Osteocyte (in vitro differentiated cells): ENCODE measurements around the gene SRRM2. TPM values are rescaled to one million over a fixed set of nuclear protein-coding genes. Genes with fewer than 3 reads are reported as not detected.

Experiments used
- DNase-seq: peaks from one replicate; pipeline ENCODE4 v3.0.0; 2021; ENCODE audit warnings: mixed read lengths; ENCODE audit not compliant: unreplicated experiment; ENCODE audit errors: extremely low spot score
- H3K27ac Mint-ChIP-seq: one replicate; pipeline ENCODE4 v1.8.0; 2021; ENCODE audit warnings: mild to moderate bottlenecking, mixed read lengths; ENCODE audit not compliant: unreplicated experiment
- H3K27me3 Mint-ChIP-seq: one replicate; pipeline ENCODE4 v1.8.0; 2021; ENCODE audit warnings: mixed read lengths; ENCODE audit not compliant: unreplicated experiment
- H3K36me3 Mint-ChIP-seq: one replicate; pipeline ENCODE4 v1.8.0; 2021; ENCODE audit warnings: mixed read lengths; ENCODE audit not compliant: unreplicated experiment
- H3K4me1 Mint-ChIP-seq: one replicate; pipeline ENCODE4 v1.8.0; 2021; ENCODE audit warnings: mixed read lengths; ENCODE audit not compliant: unreplicated experiment
- H3K4me3 Mint-ChIP-seq: one replicate; pipeline ENCODE4 v1.8.0; 2021; ENCODE audit warnings: mild to moderate bottlenecking, moderate library complexity, mixed read lengths; ENCODE audit not compliant: unreplicated experiment
- H3K9me3 Mint-ChIP-seq: one replicate; pipeline ENCODE4 v1.8.0; 2021; ENCODE audit warnings: mixed read lengths; ENCODE audit not compliant: unreplicated experiment
- CTCF ChIP-seq: fragments of 200-600 bp; sonication (generic); IDR thresholded peaks from 2 replicates; pipeline ENCODE4 v1.5.0; 2021; ENCODE audit warnings: antibody characterized with exemption, mild to moderate bottlenecking, moderate library complexity
- total RNA-seq: library from RNA; stranded (reverse); gene quantifications from 2 replicates; pipeline ENCODE4 v1.2.1, GENCODE V29; 2021

The SRRM2 gene
- total RNA-seq, 1 donor from 2014 or later, result 572 TPM

DNA sequence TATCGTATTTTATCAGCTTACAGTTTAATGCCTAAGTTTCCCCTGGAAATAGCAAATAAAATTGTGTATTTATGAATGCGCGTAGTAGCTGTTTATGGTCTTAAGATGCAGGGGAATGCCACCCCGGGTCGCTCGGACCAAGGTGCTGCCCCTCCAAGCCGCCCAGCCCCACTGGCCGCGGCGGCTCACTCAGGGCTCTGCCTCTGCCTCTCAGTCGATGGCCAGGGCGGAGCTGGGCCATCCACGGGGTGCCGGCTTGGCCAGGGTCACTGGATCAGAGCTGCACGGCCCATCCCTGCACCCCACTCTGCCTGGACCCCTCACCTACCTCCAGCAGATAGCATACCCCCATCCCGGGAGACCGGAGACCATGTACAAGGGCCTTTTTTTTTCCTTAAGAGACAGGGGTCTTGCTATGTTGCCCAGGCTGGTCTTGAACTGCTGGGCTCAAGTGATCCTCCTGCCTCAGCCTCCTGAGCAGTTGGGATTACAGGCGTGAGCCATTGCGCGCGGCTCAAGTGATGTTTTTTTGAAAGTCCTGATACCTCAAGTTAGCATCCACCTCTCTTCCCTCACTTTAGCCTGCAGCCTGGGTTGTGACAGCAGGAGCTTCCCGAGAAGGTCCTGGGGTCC, 43.4 kb upstream of the SRRM2 start:
- TF ChIP-seq CTCF, result no peak
- peaks cover 4% of the 10 kb centered on the region for H3K36me3 Mint-ChIP-seq
- no peak overlapping the region for H3K4me3 Mint-ChIP-seq

DNA sequence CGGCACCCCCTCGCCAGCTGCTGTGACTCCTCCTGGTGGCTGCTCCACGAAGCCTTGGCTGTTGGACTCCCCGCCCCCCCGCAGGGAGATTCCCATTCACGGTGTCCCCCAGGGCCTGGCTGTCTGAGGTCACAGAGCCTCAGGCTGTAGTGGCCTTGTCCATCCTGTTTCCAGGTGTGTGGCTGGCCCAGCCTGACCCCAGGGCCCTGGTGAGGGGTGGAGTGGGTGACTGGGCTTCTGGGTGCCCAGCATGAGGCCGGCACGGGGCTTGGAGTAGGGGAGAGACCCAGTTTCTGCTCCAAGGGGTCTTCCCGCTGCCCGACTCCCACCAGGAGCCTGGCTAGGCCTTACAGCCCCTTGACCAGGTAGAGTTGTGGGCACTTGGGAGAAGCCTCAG, 42.9 kb upstream of the SRRM2 start:
- no peaks in the 10 kb centered on the region for H3K27me3 Mint-ChIP-seq
- H3K9me3 Mint-ChIP-seq, result no peaks in the 10 kb centered on the region
- no peak for DNase-seq
- H3K4me1 Mint-ChIP-seq, result no peaks in the 10 kb centered on the region
- H3K27ac Mint-ChIP-seq, result no peak overlapping the region
- no peak overlapping the region for H3K4me3 Mint-ChIP-seq
- H3K36me3 Mint-ChIP-seq, result peaks cover 4% of the 10 kb centered on the region
- no peak for TF ChIP-seq CTCF

More for the DNA sequence above, 43.4 kb upstream of the SRRM2 start:
- H3K27ac Mint-ChIP-seq, result no peak overlapping the region
- no peaks in the 10 kb centered on the region for H3K27me3 Mint-ChIP-seq
- no peaks in the 10 kb centered on the region for H3K4me1 Mint-ChIP-seq
- DNase-seq, result no peak
- no peaks in the 10 kb centered on the region for H3K9me3 Mint-ChIP-seq

DNA sequence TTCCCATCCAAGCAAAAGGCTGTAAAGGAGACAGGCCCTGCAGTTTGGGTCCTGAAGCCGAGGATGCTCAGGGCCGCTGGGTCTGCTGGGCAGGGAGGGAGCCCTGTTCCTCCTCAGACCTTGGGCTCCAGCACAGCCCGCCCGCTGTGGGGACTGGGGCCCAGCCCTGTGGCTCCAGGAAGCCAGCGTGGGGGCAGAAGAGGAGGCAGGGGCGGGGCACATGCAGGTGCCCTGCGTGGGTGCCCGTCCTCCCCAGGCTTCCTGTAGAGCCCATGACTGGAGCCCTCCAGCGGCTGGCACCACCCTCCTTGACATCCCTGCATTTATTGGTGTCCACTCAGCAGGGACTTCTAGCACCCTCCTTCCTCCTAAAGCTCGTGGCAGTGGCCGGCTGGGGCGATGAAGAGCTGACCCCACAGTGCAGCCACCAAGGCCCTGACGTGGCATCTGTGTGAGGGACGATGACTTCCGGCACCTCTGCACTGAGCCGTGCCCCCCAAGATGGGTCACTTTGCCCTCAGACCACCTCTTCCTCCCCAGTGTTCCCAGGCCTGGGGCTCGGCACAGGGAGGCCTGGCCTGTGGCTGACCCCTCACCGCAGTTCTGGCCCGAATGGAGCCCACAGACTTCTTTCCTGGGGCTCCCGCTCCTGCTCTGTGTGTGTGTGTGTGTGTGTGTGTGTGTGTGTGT, 42.3 kb upstream of the SRRM2 start:
- Mint-ChIP-seq H3K4me3 (no peak overlapping the region), H3K27me3 (no peaks in the 10 kb centered on the region), H3K9me3 (no peaks in the 10 kb centered on the region), H3K4me1 (peaks cover 4% of the 10 kb centered on the region), H3K36me3 (peaks cover 4% of the 10 kb centered on the region), H3K27ac (no peak overlapping the region)
- DNase-seq, result no peak
- TF ChIP-seq CTCF, result no peak

DNA sequence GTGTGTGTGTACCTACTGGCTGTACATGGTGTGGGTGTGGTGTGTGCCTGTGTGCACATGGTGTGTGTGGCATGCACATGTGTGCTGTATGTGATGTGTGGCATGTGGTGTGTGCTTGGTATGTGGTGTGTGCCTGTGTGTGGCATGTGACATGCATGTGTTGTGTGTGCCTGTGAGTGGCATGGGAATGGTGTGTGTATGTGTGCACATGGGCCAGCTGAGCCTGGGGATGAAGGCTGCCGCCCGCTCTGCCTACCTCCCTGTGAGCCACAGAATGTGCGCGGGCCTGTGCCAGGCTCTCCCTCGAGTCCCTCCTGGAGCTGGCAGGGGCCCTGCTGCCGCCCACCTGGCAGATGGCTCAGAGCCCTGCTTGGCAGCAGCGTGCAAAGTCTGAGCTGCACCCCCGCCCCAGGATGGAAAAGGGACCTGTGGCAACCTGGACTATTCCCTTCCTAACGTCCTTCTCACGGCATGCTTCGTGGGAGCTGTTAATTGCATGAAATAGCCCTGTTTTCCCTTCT, 41.7 kb upstream of the SRRM2 start:
- DNase-seq, result no peak
- H3K27me3 Mint-ChIP-seq, result no peaks in the 10 kb centered on the region
- H3K4me3 Mint-ChIP-seq, result no peak overlapping the region
- TF ChIP-seq CTCF, result no peak
- peaks cover 4% of the 10 kb centered on the region for H3K4me1 Mint-ChIP-seq
- H3K36me3 Mint-ChIP-seq, result peaks cover 4% of the 10 kb centered on the region
- no peaks in the 10 kb centered on the region for H3K9me3 Mint-ChIP-seq
- H3K27ac Mint-ChIP-seq, result no peak overlapping the region

DNA sequence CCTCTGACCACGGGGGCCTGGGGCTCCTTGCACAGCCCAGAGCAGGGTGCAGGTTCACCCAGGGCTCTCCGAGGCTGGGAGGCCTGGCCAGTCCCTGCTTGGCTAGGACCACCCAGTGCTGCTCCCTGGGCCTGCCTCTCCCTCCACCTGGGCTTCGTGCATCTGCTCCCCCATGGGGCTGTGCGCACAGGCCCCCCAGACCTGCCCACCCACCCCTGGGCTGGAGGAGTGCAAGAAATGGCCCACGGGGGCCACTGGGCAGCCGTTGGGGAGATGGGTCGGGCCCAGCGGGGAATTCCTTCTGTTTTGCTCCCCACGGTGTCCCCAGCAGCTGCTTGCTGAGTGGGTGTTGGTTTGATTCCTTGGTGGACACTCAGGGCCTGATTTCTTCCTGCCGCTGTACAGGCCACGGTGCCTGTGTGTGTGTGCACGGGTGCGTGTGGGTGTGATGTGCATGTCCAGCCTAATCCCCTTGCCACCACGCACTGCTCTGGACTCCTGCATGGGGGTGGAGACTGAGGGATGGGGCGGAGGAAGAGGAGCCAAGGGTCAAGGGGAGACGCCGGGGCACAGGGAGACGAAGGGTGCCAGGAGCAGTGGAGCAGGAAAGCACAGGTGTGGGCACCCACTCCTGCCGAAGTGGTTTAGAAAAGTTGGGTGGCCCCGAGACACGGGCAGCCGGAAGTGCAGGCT, 40.9 kb upstream of the SRRM2 start:
- TF ChIP-seq CTCF, result no peak
- Mint-ChIP-seq H3K4me1 (peaks cover 4% of the 10 kb centered on the region), H3K27me3 (no peaks in the 10 kb centered on the region), H3K27ac (no peak overlapping the region), H3K4me3 (no peak overlapping the region), H3K36me3 (peaks cover 4% of the 10 kb centered on the region), H3K9me3 (no peaks in the 10 kb centered on the region)
- no peak for DNase-seq
